Uterus (tissue), 4 donors: ENCODE measurements around the gene IGF1R. TPM values are rescaled to one million over a fixed set of nuclear protein-coding genes. Genes with fewer than 3 reads are reported as not detected.

Experiments used
- DNase-seq, 2 donors: peaks; one replicate each; pipeline ENCODE4 v3.0.0-alpha.2; 2019 to 2020
- H3K27ac ChIP-seq, 2 donors: fragments of 200-600 bp; sonication (generic); 1 replicate in 1 of 2; 2 replicates in 1 of 2; pipeline ENCODE4 v1.5.1; 2016 to 2018
- H3K27me3 ChIP-seq, 2 donors: fragments of 200-600 bp; sonication (generic); one replicate each; pipeline ENCODE4 v1.5.1; 2018 to 2019; ENCODE audit warnings: control low read depth in 1 of 2
- H3K36me3 ChIP-seq, 2 donors: fragments of 200-600 bp; sonication (generic); one replicate each; pipeline ENCODE4 v1.5.1; 2019; ENCODE audit warnings: control low read depth in 1 of 2
- H3K4me1 ChIP-seq, 2 donors: fragments of 200-600 bp; sonication (generic); one replicate each; pipeline ENCODE4 v1.5.1; 2018 to 2019; ENCODE audit warnings: control low read depth in 1 of 2
- H3K4me3 ChIP-seq, 2 donors: fragments of 200-600 bp; sonication (generic); 1 replicate in 1 of 2; 2 replicates in 1 of 2; pipeline ENCODE4 v1.5.1; 2018 to 2019; ENCODE audit warnings: mild to moderate bottlenecking in 1 of 2
- H3K9me3 ChIP-seq, 2 donors: fragments of 200-600 bp; sonication (generic); one replicate each; pipeline ENCODE4 v1.5.1; 2019; ENCODE audit warnings: control low read depth in 1 of 2
- POLR2A ChIP-seq, 2 donors: fragments of 450-650 bp; IDR thresholded peaks; one replicate each; pipeline ENCODE4 v1.6.1; 2016; ENCODE audit warnings: antibody characterized with exemption in 2 of 2, mild to moderate bottlenecking in 1 of 2, moderate library complexity in 1 of 2
- intact Hi-C: fragments of 100-400 bp; cut with DNase I; formaldehyde crosslinking; loops from one replicate; pipeline ENCODE4 v1.15.1; 2023; ENCODE audit warnings: low total_unique reads
- total RNA-seq, 4 donors: library from RNA; depleted of rRNA in 3 of 4; stranded (reverse); fragments of >200 nt in 3 of 4; gene quantifications; one replicate each; pipeline versions ENCODE4 v1.1.0 to v1.2.4, GENCODE V29; 2014 to 2023
- TF ChIP-seq, protein P1 (sequence below), 4 experiments: fragments of 200-600 bp in 2 of 4; fragments of 450-650 bp in 2 of 4; sonication (generic) in 2 of 4; IDR thresholded peaks; one replicate each; pipeline ENCODE4 v1.5.1; 2016 to 2019; ENCODE audit warnings: antibody characterized with exemption in 4 of 4, mild to moderate bottlenecking in 2 of 4, moderate library complexity in 1 of 4
- donor health status: DM: yes; HTN: yes; CAD: no.

IGF1R gene
- total RNA-seq, 4 donors from 2014 or later, result 30.0 to 95.2 (median 57.5) TPM

DNA sequence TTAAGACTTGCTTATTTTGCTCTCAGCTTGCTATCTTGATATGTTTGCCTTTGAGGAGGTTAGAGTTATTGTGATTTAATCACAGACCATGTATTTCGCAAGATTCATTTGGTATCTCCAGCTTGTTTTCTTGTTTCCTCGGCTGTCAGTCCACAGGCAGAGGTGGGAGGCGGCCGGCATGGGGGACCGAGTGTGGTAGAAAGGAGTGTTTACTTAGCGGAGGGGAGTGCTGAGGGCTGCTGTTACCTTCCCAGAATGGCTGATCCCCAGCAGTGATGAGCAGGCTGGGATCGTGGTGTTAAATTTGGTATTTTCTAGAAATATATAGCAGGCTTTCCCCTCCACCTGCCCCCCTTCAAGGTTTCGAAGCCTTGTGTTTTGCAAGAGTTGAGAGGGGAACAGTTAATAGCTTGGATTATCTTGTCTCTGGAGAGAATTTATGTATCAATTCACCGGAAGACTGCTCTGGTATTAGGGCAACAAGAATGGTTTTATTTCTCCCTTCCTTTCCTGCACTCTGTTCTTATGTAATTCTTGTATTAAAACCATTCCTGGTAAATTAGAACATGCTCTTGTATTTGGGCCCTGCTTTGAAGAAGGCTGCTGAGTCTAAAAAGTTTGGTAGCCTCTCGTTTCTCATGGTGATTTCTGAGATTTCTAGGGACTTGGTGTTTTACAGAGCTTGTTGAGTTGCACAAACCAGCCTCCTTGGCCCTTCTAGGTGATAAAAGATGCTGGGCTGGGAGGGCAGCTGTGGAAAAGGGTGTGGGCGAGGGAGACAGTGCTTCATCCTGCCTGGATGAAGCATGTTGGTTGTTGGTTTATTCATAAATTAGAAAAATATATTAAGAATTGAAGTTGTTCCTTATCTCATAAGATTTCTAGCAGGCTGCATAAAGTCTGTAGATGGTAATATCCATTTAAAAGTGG is 151.4 kb downstream of the IGF1R start:
- H3K4me3 ChIP-seq, result no peak overlapping the region
- H3K4me1 ChIP-seq, result peaks cover 18 to 22% of the 10 kb centered on the region in 2 donors

DNA sequence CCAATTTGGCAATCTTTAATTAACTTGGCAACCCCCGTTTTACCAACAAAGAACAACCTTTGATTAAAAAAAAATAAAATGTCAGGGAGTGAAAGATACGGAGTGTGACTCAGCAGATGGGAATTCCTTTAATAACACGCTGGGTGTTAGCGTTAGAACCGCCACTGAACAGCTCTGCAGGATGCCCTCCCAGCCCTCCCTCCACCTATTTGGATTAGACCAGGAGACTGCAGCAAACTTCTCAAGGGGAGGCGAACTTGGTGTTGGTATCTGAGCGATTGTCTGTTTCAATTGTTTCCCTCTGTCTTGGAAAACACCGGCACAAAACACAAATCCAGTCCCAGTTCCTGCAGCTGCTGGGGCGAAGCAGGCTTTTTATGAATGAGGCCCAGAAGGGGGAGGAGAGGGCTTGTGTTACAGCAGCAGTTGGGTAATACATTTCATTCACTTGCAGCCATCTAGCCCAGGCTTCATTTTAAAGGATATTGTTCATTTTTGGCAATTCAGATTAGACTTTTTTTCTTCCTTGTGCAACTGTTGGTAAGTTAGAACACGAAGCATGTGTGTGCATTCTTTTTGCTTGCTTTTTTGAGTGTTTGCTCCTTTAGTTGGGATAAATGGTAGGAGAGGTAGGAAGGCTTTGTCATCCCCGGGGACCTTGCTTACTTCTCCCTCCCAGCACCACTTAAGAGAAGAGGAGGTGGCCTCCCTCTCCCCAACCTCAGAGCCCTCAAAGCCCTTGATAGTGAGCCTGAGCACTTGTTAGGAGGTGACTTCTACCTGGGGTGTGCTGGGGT is 152.3 kb downstream of the IGF1R start:
- H3K9me3 ChIP-seq, result no peaks in the 10 kb centered on the region
- H3K4me3 ChIP-seq, result no peak overlapping the region
- TF ChIP-seq, protein P1, sequence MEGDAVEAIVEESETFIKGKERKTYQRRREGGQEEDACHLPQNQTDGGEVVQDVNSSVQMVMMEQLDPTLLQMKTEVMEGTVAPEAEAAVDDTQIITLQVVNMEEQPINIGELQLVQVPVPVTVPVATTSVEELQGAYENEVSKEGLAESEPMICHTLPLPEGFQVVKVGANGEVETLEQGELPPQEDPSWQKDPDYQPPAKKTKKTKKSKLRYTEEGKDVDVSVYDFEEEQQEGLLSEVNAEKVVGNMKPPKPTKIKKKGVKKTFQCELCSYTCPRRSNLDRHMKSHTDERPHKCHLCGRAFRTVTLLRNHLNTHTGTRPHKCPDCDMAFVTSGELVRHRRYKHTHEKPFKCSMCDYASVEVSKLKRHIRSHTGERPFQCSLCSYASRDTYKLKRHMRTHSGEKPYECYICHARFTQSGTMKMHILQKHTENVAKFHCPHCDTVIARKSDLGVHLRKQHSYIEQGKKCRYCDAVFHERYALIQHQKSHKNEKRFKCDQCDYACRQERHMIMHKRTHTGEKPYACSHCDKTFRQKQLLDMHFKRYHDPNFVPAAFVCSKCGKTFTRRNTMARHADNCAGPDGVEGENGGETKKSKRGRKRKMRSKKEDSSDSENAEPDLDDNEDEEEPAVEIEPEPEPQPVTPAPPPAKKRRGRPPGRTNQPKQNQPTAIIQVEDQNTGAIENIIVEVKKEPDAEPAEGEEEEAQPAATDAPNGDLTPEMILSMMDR (IDR thresholded peaks at IDR 0.05), result no peak
- no peak for TF ChIP-seq POLR2A (IDR thresholded peaks at IDR 0.05)
- peaks cover 18 to 22% of the 10 kb centered on the region in 2 donors for H3K4me1 ChIP-seq
- H3K36me3 ChIP-seq, result no peaks in the 10 kb centered on the region
- intact Hi-C loops, result no loop called here
- H3K27ac ChIP-seq, result peak overlapping the region; percentile 60 to 71
- peak; percentile 58 to 66 for DNase-seq
- no peaks in the 10 kb centered on the region for H3K27me3 ChIP-seq

More for the DNA sequence above, 151.4 kb downstream of the IGF1R start:
- Histone ChIP-seq H3K27me3 (no peaks in the 10 kb centered on the region), H3K36me3 (no peaks in the 10 kb centered on the region), H3K9me3 (no peaks in the 10 kb centered on the region), H3K27ac (peak overlapping the region; percentile 60 to 71)
- intact Hi-C loops, result no loop called here
- no peak for DNase-seq
- TF ChIP-seq, protein P1 (IDR thresholded peaks at IDR 0.05), result no peak
- no peak for TF ChIP-seq POLR2A (IDR thresholded peaks at IDR 0.05)

DNA sequence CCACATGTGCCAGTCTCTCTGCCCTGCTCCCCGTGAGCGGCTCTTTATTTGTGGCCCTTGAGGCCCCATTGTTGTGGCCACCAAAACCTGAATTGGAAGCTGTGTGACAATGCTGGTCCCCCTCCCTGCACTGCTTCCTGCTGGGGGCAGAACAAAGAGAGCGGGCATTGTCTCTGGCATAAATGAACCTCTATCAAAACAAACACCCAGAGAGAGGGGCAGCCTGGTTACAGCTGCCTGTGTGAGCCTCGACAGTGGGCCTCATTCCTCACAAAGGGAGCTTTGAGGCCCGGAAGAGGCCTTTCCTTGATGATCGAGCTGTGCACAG is 152.9 kb downstream of the IGF1R start:
- no peaks in the 10 kb centered on the region for H3K36me3 ChIP-seq
- H3K27me3 ChIP-seq, result no peaks in the 10 kb centered on the region
- DNase-seq, result no peak
- intact Hi-C loops, result no loop called here
- H3K4me3 ChIP-seq, result no peak overlapping the region
- peaks cover 18 to 22% of the 10 kb centered on the region in 2 donors for H3K4me1 ChIP-seq
- H3K27ac ChIP-seq, result peak overlapping the region; percentile 22 to 71
- no peak for TF ChIP-seq POLR2A (IDR thresholded peaks at IDR 0.05)
- TF ChIP-seq, protein P1 (IDR thresholded peaks at IDR 0.05), result no peak
- H3K9me3 ChIP-seq, result no peaks in the 10 kb centered on the region

DNA sequence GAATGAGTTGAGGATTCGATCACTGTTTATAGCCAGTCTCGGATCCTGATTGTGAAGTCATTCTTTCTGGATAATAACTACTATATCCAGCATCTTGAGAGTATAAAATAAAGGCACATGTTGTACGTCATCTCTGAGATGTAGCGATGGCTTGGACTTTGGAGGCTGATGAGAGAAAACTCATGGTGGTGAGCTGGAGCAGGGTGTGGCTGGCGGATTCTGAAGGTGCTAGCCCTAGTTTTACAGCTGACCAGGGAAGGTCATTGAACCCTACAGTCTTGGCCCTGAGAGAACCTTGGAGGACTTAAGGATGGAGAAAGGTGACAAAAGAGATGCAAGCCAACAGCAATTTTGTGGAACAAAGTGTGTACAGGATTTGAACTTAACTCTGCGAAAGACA is 153.8 kb downstream of the IGF1R start:
- H3K4me1 ChIP-seq, result peaks cover 16 to 20% of the 10 kb centered on the region in 2 donors

More for the DNA sequence above, 153.8 kb downstream of the IGF1R start:
- DNase-seq, result no peak
- no peak overlapping the region for H3K27ac ChIP-seq
- TF ChIP-seq, protein P1 (IDR thresholded peaks at IDR 0.05), result no peak
- TF ChIP-seq POLR2A (IDR thresholded peaks at IDR 0.05), result no peak
- H3K4me3 ChIP-seq, result no peak overlapping the region
- no peaks in the 10 kb centered on the region for H3K36me3 ChIP-seq
- H3K9me3 ChIP-seq, result no peaks in the 10 kb centered on the region
- no peaks in the 10 kb centered on the region for H3K27me3 ChIP-seq
- intact Hi-C loops, result no loop called here
